Panc1 (cell line): ENCODE measurements around the gene ONECUT3. TPM values are rescaled to one million over a fixed set of nuclear protein-coding genes. Genes with fewer than 3 reads are reported as not detected.

Experiments used
- ATAC-seq: fragments of 200-7000 bp; cut with Tn5 transposase; 2 replicates; pipeline ENCODE4 v1.9.1; 2020; ENCODE audit warnings: mild to moderate bottlenecking, moderate library complexity
- BruUV-seq: library from RNA; stranded (reverse); fragments of 400-500 nt; replicated peaks from 2 replicates; lab custom pipeline; 2021; lab: Mats Ljungman, UMichigan
- CTCF ChIA-PET: fragments of 300-600 bp; sonication (Branson Sonifier 250); formaldehyde crosslinking; loops from one replicate; lab custom pipeline; 2022; ENCODE audit warnings: antibody characterized with exemption; lab: Charles Lee
- POLR2A ChIA-PET: fragments of 300-600 bp; sonication (Branson Sonifier 250); formaldehyde crosslinking; loops from one replicate; lab custom pipeline; 2022; ENCODE audit warnings: antibody characterized with exemption; lab: Charles Lee
- DNase-seq: peaks from one replicate; pipeline ENCODE4 v3.0.0-alpha.2; 2010; ENCODE audit warnings: low read depth, low spot score
- H3K27ac ChIP-seq: 2 replicates; pipeline ENCODE4 v1.5.1; 2011; ENCODE audit warnings: mild to moderate bottlenecking, low read length, inconsistent platforms
- H3K27me3 ChIP-seq: fragments of 200-500 bp; sonication (Bioruptor generic); 2 replicates; pipeline ENCODE4 v1.6.0; 2014; ENCODE audit warnings: low read length, inconsistent platforms; ENCODE audit not compliant: control insufficient read depth, insufficient read depth
- H3K36me3 ChIP-seq: fragments of 200-500 bp; sonication (Bioruptor generic); 2 replicates; pipeline ENCODE4 v1.5.1; 2014; ENCODE audit warnings: inconsistent platforms, mild to moderate bottlenecking, low read length, moderate library complexity; ENCODE audit not compliant: control insufficient read depth, insufficient read depth
- H3K4me1 ChIP-seq: 2 replicates; pipeline ENCODE4 v1.5.1; 2011; ENCODE audit warnings: inconsistent platforms, mild to moderate bottlenecking, low read length, moderate library complexity; ENCODE audit not compliant: control insufficient read depth, insufficient read depth
- H3K4me3 ChIP-seq, 2 experiments: 2 replicates each; pipeline ENCODE4 v1.5.1; 2011 to 2012; ENCODE audit warnings: low read depth in 2 of 2, low read length in 2 of 2, mild to moderate bottlenecking in 2 of 2, inconsistent platforms in 1 of 2, moderate library complexity in 1 of 2
- H3K9me3 ChIP-seq: fragments of 200-500 bp; sonication (Bioruptor generic); 2 replicates; pipeline ENCODE4 v1.5.1; 2014; ENCODE audit warnings: low read depth, mild to moderate bottlenecking, inconsistent platforms, low read length, moderate library complexity; ENCODE audit not compliant: control insufficient read depth, insufficient read depth
- CTCF ChIP-seq: fragments of 450-650 bp; IDR thresholded peaks from 2 replicates; pipeline ENCODE4 v1.5.1; 2017; ENCODE audit warnings: mild to moderate bottlenecking
- POLR2AphosphoS5 ChIP-seq: IDR thresholded peaks from 2 replicates; pipeline ENCODE4 v1.6.1; 2012; ENCODE audit warnings: mild to moderate bottlenecking, low read depth, low read length, moderate library complexity
- SIN3A ChIP-seq: IDR thresholded peaks from 2 replicates; pipeline ENCODE4 v1.6.1; 2012; ENCODE audit warnings: low read depth, mild to moderate bottlenecking, low read length, moderate library complexity, borderline replicate concordance; ENCODE audit not compliant: insufficient read depth
- TCF7L2 ChIP-seq: IDR thresholded peaks from 2 replicates; pipeline ENCODE4 v1.6.1; 2011; ENCODE audit warnings: mild to moderate bottlenecking, low read depth, low read length, inconsistent platforms
- in situ Hi-C: cut with HindIII; loops from 2 replicates; pipeline ENCODE4 v1.10.0; 2016; ENCODE audit warnings: low sequenced_read_pairs, low pct_unique_long_range_greater_than_20kb
- intact Hi-C: fragments of 100-400 bp; cut with micrococcal nuclease; formaldehyde crosslinking; loops from one replicate; pipeline ENCODE4 v1.10.0; 2022; ENCODE audit not compliant: unreplicated experiment
- total RNA-seq: library from RNA; stranded (reverse); gene quantifications from one replicate; pipeline ENCODE4 v1.2.1, GENCODE V29; 2021; ENCODE audit not compliant: unreplicated experiment
- TF ChIP-seq, protein P1 (sequence below), 2 experiments: IDR thresholded peaks; 2 replicates each; pipeline ENCODE4 v1.6.1; 2011 to 2012; ENCODE audit warnings: low read depth in 2 of 2, control low read depth in 1 of 2, low read length in 1 of 2, mild to moderate bottlenecking in 1 of 2, moderate library complexity in 1 of 2; ENCODE audit not compliant: insufficient read depth in 1 of 2

Gene ONECUT3
- total RNA-seq, 1 experiment from 2014 or later, result 16.5 TPM

GRCh38 chr19:1827566-1828278, 74.4 kb downstream of the ONECUT3 start:
- H3K4me1 ChIP-seq, result peaks cover 23% of the 10 kb centered on the region
- in situ Hi-C loops (no loop called here), intact Hi-C loops (no loop called here)
- TF ChIP-seq SIN3A (no peak), TCF7L2 (no peak), POLR2AphosphoS5 (no peak), CTCF (no peak)
- TF ChIP-seq, protein P1, sequence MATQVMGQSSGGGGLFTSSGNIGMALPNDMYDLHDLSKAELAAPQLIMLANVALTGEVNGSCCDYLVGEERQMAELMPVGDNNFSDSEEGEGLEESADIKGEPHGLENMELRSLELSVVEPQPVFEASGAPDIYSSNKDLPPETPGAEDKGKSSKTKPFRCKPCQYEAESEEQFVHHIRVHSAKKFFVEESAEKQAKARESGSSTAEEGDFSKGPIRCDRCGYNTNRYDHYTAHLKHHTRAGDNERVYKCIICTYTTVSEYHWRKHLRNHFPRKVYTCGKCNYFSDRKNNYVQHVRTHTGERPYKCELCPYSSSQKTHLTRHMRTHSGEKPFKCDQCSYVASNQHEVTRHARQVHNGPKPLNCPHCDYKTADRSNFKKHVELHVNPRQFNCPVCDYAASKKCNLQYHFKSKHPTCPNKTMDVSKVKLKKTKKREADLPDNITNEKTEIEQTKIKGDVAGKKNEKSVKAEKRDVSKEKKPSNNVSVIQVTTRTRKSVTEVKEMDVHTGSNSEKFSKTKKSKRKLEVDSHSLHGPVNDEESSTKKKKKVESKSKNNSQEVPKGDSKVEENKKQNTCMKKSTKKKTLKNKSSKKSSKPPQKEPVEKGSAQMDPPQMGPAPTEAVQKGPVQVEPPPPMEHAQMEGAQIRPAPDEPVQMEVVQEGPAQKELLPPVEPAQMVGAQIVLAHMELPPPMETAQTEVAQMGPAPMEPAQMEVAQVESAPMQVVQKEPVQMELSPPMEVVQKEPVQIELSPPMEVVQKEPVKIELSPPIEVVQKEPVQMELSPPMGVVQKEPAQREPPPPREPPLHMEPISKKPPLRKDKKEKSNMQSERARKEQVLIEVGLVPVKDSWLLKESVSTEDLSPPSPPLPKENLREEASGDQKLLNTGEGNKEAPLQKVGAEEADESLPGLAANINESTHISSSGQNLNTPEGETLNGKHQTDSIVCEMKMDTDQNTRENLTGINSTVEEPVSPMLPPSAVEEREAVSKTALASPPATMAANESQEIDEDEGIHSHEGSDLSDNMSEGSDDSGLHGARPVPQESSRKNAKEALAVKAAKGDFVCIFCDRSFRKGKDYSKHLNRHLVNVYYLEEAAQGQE (IDR thresholded peaks at IDR 0.05; ENCODE audit: insufficient read depth in 1 of 2, low read depth in 2 of 2, low read length in 1 of 2), result no peak
- H3K36me3 ChIP-seq, result no peaks in the 10 kb centered on the region
- no peak overlapping the region for H3K4me3 ChIP-seq
- no peak for ATAC-seq
- BruUV-seq, result no TSS peak
- CTCF ChIA-PET, result interaction anchor here (0.6 kb wide), 1 partner anchor 10 kb away, joined by 4 read pairs; no protein-coding TSS in a partner anchor
- H3K27ac ChIP-seq, result no peak overlapping the region
- no peaks in the 10 kb centered on the region for H3K9me3 ChIP-seq
- no peak for DNase-seq
- POLR2A ChIA-PET, result interaction anchor here (0.6 kb wide), 1 partner anchor 1309 kb away, joined by 3 read pairs; no protein-coding TSS in a partner anchor
- no peaks in the 10 kb centered on the region for H3K27me3 ChIP-seq

DNA sequence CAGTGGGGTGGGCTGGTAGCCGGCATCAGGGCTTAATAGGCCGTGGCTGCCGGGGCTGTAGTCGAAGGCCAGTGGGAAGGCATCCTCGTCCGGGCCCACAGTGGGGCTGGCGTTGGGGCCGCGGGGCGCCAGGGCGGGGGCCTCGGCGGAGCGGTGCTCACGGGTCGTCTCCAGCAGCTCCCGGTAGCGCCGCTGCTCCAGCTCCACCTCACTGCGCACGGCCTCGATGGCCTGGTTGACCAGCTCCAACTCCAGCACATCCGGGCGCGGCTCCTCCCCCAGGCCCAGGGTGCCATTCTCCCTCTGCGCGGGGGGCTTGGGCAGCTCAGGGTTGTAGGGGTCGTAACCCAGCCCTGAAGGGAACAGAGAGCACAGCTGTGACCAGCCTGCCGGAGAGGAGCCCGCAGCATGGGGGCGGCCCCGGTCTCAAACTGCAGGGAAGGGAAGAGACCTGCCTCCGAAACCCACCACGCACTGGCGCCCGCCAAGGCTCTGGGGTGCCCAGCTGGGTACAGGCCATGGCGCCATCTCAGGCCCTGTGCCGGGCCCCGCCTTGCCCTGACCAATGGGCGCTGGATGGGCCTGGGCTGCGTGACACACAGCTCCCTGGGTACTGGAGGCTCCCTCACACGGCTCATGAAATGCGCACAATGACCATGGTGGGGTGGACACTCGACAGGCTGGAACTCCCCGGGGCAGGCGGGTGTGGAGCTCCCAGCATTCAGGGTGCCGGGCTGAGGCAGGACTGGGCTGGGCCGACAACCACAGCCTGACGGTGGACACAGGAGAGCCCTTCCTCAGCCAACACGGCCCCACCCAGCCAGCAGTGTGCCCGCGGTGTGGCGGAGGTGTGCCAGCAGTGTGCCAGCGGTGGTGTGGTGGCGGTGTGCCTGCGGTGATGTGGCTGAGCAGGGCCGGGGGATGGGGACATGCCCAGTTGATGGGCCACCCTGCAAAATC, 75.3 kb downstream of the ONECUT3 start:
- intact Hi-C loops, result no loop called here
- Histone ChIP-seq H3K4me3 (no peak overlapping the region), H3K36me3 (no peaks in the 10 kb centered on the region), H3K27me3 (no peaks in the 10 kb centered on the region), H3K27ac (peak overlapping the region; percentile 44; the same call in 1 of the 2 replicates), H3K9me3 (no peaks in the 10 kb centered on the region), H3K4me1 (peaks cover 23% of the 10 kb centered on the region)
- BruUV-seq, result no TSS peak
- ATAC-seq, result 0 out of 2 replicates have a peak, but pooled peaks have one; percentile 3
- in situ Hi-C loops, result no loop called here
- TF ChIP-seq, protein P1 (IDR thresholded peaks at IDR 0.05; ENCODE audit: insufficient read depth in 1 of 2, low read depth in 2 of 2, low read length in 1 of 2), result no peak
- no peak for DNase-seq
- ChIA-PET CTCF (interaction anchor here (0.6 to 0.7 kb wide), 2 partner anchors 9 to 48 kb away, joined by 4 to 5 read pairs; no protein-coding TSS in a partner anchor), POLR2A (no interaction called here)
